ENCODE data around the gene TMEM150A.

DNA sequence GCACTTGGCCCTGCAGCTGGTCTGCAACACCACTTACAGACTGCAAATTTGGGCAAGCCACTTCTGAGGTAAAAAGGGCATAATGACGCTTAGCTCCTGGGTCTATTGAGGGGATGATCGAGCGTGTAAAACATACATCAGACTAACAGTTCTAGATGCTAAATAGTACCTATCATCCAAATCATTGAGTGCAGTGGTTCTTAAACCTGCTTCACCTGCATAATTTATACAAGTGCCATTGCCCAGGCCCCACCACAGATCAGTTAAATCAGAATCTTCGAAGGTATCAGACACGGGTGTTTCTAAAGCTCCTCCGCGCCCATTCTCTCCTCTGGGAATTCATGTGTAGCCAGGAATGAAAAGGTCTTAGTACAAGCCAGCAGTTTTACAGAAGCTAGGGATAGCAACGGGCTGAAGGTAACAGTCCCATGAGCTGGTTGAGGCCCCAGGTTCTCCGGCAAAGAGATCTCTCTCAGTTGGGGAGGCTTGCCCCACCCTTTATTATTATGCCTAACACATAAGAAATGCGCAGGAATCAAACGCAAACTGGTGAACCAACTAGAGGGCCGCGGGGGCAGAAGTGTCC is 7.7 kb downstream of the TMEM150A start:
- TF ChIP-seq, protein P1, sequence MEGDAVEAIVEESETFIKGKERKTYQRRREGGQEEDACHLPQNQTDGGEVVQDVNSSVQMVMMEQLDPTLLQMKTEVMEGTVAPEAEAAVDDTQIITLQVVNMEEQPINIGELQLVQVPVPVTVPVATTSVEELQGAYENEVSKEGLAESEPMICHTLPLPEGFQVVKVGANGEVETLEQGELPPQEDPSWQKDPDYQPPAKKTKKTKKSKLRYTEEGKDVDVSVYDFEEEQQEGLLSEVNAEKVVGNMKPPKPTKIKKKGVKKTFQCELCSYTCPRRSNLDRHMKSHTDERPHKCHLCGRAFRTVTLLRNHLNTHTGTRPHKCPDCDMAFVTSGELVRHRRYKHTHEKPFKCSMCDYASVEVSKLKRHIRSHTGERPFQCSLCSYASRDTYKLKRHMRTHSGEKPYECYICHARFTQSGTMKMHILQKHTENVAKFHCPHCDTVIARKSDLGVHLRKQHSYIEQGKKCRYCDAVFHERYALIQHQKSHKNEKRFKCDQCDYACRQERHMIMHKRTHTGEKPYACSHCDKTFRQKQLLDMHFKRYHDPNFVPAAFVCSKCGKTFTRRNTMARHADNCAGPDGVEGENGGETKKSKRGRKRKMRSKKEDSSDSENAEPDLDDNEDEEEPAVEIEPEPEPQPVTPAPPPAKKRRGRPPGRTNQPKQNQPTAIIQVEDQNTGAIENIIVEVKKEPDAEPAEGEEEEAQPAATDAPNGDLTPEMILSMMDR (IDR thresholded peaks at IDR 0.05; ENCODE audit: extremely low read depth in 1 of 2, insufficient read depth in 1 of 2, low read depth in 1 of 2, low read length in 2 of 2), result no peak
- TF ChIP-seq POLR2A (IDR thresholded peaks at IDR 0.05; ENCODE audit: low read depth, low read length) (no peak), EZH2 (IDR thresholded peaks at IDR 0.05; ENCODE audit: borderline replicate concordance, low read depth, low read length, severe bottlenecking) (no peak), POLR2AphosphoS5 (IDR thresholded peaks at IDR 0.05; ENCODE audit: insufficient read depth, low read depth, low read length) (no peak), FOS (IDR thresholded peaks at IDR 0.05; ENCODE audit: borderline replicate concordance, insufficient read depth, low read length) (no peak), JUN (IDR thresholded peaks at IDR 0.05; ENCODE audit: borderline replicate concordance, insufficient read depth, insufficient read length, low read depth) (no peak), GATA2 (IDR thresholded peaks at IDR 0.05; ENCODE audit: insufficient read depth, insufficient read length, low read depth, low read length) (no peak)
- TF ChIP-seq, protein P2, sequence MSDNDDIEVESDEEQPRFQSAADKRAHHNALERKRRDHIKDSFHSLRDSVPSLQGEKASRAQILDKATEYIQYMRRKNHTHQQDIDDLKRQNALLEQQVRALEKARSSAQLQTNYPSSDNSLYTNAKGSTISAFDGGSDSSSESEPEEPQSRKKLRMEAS (IDR thresholded peaks at IDR 0.05; ENCODE audit: insufficient read depth, insufficient read length), result no peak

Measured in endothelial cell of umbilical vein (primary cell).